ENCODE data around the gene TREH.
A peak's percentile ranks its signal among the peaks of the same experiment; 100 is the strongest.

TREH gene

DNA sequence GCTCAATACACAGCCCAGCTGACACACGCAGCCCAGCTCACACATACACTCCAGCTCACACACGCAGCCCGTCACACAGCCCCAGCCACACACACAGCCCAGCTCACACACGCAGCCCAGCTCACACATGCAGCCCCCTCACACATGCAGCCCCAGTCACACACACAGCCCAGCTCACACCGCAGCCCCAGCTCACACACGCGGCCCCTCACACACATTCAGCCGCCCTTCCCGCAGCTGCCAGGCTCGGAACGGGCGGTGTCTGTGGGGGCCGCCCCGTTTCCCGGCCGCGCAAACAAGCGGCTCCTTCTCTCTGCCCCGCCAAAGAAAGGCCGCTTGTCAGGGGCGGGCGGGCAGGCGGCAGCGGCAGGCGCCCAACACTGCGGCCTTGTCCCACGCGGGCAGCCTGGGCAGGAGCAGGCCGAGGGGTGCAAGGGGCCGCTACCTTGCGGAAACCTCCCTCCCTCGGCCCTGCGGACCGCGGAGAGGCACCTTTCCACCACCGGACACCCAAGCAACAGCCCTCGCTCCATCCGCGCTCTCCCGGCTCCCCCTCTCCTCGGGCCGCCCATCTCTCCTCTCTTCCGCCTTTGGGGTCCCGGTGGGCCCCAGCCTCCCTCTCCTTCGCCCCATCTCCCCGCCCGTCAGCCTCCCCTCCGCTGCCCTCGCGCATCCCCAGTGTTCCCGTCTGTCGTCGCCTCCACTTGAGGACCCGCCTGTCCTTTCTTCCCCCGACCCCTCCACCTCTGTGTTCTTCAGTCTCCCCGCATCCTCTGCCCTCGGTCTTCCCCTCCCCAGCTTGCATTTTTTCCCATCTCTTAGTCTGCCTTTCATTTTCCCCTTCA lies 69.8 kb downstream of the TREH start:
- DNase-seq, result no peak

- DNase-seq, result peak; percentile 44
These were observed 70.9 kb downstream of the TREH start for GRCh38 chr11:118608360-118609227.

GRCh38 chr11:118607401-118608359 lies 71.8 kb downstream of the TREH start, which contains the start of gene PHLDB1:
Gene PHLDB1, plus strand, starts transcription at chr11:118607615. Its CDS starts 6,222 bp downstream, at chr11:118613837.
- peak; percentile 24 for DNase-seq
